Measurements from ENCODE around the gene ELMO1.
A peak's percentile ranks its signal among the peaks of the same experiment; 100 is the strongest.

The ELMO1 gene

DNA sequence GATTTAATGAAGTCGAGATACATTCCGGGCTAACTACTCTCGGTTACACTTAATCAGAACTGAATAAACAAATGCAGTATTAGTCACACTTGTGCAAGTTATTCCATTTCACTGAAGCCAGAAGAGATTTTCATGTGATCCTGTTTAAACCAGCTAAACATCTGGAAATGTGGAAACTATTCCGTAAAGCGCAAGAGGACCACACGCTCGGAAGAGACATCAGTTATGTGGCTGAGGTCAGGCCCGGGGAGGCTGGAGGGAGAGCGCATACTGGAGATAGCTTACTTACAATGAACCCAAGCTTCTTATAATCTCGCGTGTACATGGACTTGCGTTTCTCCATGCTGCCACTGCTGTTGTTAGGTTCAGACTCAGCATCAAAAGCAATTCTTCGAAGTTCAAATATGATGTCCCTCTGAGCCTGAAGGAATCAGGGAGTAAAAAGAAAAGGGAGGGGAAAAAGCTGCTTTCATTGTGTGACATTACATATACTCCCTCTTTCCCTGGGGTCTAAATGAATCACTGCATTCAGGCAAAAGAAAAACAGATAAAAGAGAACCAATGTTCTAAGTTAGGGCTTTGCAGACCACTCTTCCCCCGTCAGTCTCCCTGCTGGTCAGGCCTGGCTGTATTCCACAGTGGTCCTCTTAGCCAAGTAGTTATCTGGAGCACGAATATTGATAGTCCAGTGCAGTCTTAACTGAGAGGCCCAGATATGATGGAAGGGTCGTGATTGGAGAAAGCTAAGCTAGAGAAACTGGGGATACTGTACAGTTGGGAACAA, 237.4 kb downstream of the ELMO1 start:
- Histone ChIP-seq H3K27ac (ENCODE audit: poor library complexity, severe bottlenecking) (no peak overlapping the region), H3K9me3 (ENCODE audit: severe bottlenecking) (no peaks in the 10 kb centered on the region), H3K4me1 (ENCODE audit: insufficient read depth, poor library complexity, severe bottlenecking) (no peaks in the 10 kb centered on the region), H3K36me3 (ENCODE audit: low read depth) (no peaks in the 10 kb centered on the region), H3K4me3 (ENCODE audit: severe bottlenecking) (no peak overlapping the region), H3K27me3 (ENCODE audit: insufficient read depth, poor library complexity, severe bottlenecking) (no peaks in the 10 kb centered on the region)
- no peak for TF ChIP-seq CTCF (IDR thresholded peaks at IDR 0.05; ENCODE audit: poor library complexity, severe bottlenecking)
- ATAC-seq (ENCODE audit: low read depth) (no peak), DNase-seq (ENCODE audit: low spot score) (no peak)

GRCh38 chr7:37209195-37209594, 239.5 kb downstream of the ELMO1 start:
- DNase-seq (ENCODE audit: low spot score) (no peak), ATAC-seq (ENCODE audit: low read depth) (no peak)
- Histone ChIP-seq H3K27me3 (ENCODE audit: insufficient read depth, poor library complexity, severe bottlenecking) (no peaks in the 10 kb centered on the region), H3K4me1 (ENCODE audit: insufficient read depth, poor library complexity, severe bottlenecking) (no peaks in the 10 kb centered on the region), H3K27ac (ENCODE audit: poor library complexity, severe bottlenecking) (no peak overlapping the region), H3K4me3 (ENCODE audit: severe bottlenecking) (no peak overlapping the region), H3K9me3 (ENCODE audit: severe bottlenecking) (no peaks in the 10 kb centered on the region), H3K36me3 (ENCODE audit: low read depth) (no peaks in the 10 kb centered on the region)
- TF ChIP-seq CTCF (IDR thresholded peaks at IDR 0.05; ENCODE audit: poor library complexity, severe bottlenecking): no peak

DNA sequence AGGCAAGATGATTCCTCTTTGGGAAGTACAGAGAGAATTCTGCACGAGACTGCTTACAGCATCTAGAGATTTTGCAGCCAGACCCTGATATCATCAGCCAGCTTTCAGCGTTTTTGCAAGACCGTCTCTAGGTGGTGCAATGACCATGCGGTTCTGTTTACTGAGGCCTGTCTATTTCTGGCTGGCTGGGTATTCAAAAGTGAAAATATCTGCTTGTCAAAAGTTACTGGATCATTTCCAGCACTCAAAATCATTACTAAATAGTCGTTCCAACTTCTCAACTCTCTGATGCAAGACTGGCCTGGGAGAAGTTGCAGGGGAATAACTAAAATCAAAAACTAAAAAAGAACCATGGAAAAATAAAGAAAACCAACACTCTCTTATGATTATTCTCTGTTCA, 240.1 kb downstream of the ELMO1 start:
- H3K9me3 ChIP-seq (ENCODE audit: severe bottlenecking): no peaks in the 10 kb centered on the region
- H3K4me3 ChIP-seq (ENCODE audit: severe bottlenecking): no peak overlapping the region
- no peaks in the 10 kb centered on the region for H3K4me1 ChIP-seq (ENCODE audit: insufficient read depth, poor library complexity, severe bottlenecking)
- no peak for DNase-seq (ENCODE audit: low spot score)
- H3K27ac ChIP-seq (ENCODE audit: poor library complexity, severe bottlenecking): no peak overlapping the region
- H3K27me3 ChIP-seq (ENCODE audit: insufficient read depth, poor library complexity, severe bottlenecking): no peaks in the 10 kb centered on the region
- no peaks in the 10 kb centered on the region for H3K36me3 ChIP-seq (ENCODE audit: low read depth)
- peak; percentile 89 for ATAC-seq (ENCODE audit: low read depth)
- TF ChIP-seq CTCF (IDR thresholded peaks at IDR 0.05; ENCODE audit: poor library complexity, severe bottlenecking): peak; percentile 65

GRCh38 chr7:37206192-37206591, 242.5 kb downstream of the ELMO1 start:
- ATAC-seq (ENCODE audit: low read depth): no peak
- H3K36me3 ChIP-seq (ENCODE audit: low read depth): no peaks in the 10 kb centered on the region

More at GRCh38 chr7:37206192-37206591, 242.5 kb downstream of the ELMO1 start:
- no peak overlapping the region for H3K27ac ChIP-seq (ENCODE audit: poor library complexity, severe bottlenecking)
- DNase-seq (ENCODE audit: low spot score): no peak
- no peak overlapping the region for H3K4me3 ChIP-seq (ENCODE audit: severe bottlenecking)
- TF ChIP-seq CTCF (IDR thresholded peaks at IDR 0.05; ENCODE audit: poor library complexity, severe bottlenecking): no peak
- H3K27me3 ChIP-seq (ENCODE audit: insufficient read depth, poor library complexity, severe bottlenecking): no peaks in the 10 kb centered on the region
- no peaks in the 10 kb centered on the region for H3K4me1 ChIP-seq (ENCODE audit: insufficient read depth, poor library complexity, severe bottlenecking)
- no peaks in the 10 kb centered on the region for H3K9me3 ChIP-seq (ENCODE audit: severe bottlenecking)

Measured in RWPE2 (cell line).